Endometrial microvascular endothelial cells (primary cell): Measurements from ENCODE around the gene FXYD1. TPM values are rescaled to one million over a fixed set of nuclear protein-coding genes. Genes with fewer than 3 reads are reported as not detected.

ENCODE experiments used
- in situ Hi-C: cut with HindIII; loops from 2 replicates; pipeline ENCODE4 v1.10.0; 2017; ENCODE audit warnings: low sequenced_read_pairs, low pct_unique_long_range_greater_than_20kb; ENCODE audit errors: inconsistent ontology term
- total RNA-seq: library from RNA; depleted of rRNA; stranded (reverse); fragments of >200 nt; gene quantifications from one replicate; pipeline ENCODE4 v1.2.3, GENCODE V29; 2015; ENCODE audit errors: inconsistent ontology term

Gene FXYD1
- total RNA-seq, 1 donor from 2014 or later = not detected

DNA sequence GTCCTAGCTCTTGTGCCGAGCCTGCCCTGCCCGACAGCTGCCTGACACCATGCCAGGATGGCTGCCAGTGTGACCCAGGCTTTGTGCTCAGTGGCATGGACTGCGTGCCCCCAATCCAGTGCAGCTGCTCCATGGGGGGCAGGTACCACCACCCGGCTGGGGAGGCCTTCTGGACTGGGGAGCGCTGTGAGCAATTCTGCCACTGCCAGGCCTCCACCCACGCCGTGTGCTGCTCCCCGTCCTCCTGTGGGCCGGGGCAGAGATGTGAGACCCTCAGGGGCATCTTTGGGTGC lies 32.4 kb upstream of the FXYD1 start:
- in situ Hi-C loops = no loop called here

DNA sequence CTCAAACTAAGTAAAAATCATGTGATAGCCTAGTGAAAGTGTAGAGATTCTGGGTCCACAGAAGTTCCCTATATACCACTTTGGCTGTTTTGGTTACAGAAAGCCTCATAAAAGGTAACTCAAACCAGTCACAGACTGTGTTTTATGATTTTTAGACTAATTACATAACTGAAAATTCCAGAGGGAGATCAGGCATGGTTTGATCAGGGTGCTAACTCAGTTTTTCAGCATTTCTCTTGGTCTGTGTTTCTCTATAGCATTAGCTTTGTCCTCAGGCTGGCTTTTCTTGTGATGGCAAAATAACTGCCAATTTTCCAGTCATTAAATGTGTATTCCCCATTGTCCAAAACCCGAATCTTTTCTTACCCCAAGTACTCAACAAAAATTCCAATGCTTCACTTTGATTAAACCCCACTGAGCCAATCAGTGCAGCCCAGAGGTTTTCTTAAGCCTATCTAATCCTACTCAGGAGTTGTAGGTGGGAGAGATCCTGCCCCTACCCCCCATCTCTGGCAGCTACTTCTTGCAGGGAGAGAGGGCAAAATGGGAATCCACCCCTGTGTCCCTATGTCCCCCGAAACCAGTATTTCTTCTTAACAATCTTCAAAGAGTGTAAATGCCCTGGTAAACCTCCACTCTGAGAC lies 31.6 kb upstream of the FXYD1 start:
- in situ Hi-C loops = no loop called here

DNA sequence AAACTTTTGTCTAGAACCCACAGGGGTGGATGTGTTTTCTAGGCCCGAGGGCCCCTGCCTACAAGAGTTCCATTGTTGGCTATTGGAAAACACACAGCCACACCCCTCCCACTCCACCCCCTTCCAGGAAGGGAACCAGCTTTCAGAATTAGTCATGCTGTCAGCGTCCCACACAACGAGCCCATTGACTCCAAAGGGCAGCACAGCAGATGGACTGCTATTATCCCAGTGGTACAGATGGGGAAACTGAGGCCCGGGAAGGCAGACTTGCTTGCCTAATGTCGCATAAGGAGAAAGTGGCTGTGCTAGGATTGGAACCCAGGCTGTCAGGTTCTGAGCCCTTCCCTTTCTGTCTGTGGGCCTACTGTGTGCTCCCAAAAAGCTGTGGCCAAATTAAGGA lies 31.1 kb upstream of the FXYD1 start:
- in situ Hi-C loops = no loop called here

DNA sequence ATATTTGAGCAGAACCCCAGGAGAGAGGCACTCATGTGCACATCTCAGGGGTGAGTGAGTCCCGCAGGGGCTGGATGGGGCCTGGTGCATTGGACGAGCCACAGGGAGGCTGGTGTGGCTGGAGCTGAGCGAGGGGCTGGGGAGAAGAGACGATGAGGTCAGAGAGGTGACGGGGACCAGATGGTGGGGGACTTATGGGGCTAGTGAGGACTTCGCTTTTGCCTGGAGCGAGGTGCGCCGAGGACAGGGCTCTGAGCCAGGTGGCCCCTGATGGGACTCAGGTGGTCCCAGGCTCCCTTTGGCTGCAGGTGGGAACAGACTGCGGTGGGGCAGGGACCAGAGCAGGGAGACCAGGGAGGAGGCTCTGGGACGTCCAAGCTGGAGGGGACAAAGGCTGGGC lies 29.9 kb upstream of the FXYD1 start:
- in situ Hi-C loops = no loop called here

DNA sequence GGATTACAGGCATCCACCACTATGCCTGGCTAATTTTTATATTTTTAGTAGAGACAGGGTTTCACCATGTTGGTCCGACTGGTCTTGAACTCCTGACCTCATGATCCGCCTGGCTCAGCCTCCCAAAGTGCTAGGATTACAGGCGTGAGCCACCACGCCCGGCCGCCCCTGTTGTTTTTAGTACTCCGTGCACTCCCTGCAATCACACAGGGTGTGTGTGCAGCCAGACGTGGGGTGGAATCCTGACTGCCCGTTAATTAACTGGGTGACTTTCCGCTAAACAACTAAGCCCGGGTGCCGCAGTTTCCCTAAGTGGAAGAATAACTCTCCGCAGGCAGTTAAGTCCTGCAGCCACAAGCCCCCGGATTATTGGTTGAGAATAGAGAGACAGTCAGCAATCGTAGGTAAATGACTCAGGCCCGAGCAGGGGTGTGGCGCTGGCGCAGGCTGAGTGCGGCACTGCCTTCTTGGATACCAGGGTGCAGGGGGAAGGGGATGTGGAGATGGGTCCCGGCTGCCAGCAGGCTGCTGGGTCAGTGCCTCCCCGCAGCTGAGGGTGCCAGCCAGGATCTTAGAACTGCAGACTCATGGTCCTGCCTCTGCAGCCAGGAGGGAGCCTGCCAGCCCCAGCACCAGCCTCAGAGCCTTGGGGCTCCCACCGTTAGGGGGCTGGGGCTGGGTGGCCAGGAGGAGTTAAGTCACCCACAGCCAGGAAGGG lies 29.1 kb upstream of the FXYD1 start:
- in situ Hi-C loops = no loop called here

DNA sequence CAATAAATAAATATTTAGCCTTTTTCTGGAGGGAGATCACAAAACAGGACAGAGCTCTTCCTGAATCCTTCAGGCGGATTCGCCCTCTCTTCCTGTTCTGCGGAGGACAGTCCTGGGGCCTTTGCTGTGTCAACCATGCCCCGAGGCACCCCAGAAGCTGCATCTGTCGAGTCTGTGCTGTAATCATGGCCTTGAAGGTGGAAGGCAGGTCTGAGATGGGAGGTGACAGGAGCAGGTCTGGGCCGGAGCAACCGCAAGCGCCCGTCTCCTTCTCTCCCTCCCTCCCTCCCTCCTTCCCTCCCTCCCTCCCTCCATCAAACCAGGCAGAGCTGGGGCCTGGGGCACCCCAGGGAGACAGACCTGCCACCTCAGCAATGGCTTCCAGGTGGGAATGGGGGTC lies 27.6 kb upstream of the FXYD1 start:
- in situ Hi-C loops = no loop called here

DNA sequence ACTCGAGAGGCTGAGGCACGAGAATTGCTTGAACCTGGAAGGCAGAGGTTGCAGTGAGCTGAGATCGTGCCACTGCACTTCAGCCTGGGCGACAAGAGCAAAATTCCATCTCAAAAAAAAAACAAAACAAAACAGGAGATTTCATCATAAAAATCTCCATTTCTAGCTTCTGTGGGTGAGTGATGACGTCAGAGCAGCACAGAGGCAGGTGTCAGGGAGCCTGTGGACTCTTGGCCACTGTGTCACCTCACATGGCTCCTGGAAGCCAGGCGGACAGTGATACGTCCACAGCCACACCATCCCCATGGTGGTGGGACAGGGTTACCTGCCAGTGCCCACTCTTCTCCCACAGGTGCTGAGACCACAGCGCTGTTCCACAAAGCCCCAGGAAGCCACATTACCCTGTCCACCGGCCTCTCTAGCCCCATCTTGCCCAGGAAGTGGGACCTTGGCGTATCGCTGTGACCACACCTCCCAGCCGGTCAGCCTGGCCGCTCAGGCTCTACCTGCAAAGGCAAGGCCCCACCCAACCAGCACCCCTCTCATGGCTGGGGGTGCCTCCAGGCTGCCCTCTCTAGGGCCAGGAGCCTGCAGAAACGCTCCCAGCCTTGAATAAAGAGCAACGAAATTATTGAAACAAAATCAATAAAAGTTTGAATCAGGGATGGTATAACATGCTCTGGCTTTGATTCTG lies 25.5 kb upstream of the FXYD1 start:
- in situ Hi-C loops = no loop called here

DNA sequence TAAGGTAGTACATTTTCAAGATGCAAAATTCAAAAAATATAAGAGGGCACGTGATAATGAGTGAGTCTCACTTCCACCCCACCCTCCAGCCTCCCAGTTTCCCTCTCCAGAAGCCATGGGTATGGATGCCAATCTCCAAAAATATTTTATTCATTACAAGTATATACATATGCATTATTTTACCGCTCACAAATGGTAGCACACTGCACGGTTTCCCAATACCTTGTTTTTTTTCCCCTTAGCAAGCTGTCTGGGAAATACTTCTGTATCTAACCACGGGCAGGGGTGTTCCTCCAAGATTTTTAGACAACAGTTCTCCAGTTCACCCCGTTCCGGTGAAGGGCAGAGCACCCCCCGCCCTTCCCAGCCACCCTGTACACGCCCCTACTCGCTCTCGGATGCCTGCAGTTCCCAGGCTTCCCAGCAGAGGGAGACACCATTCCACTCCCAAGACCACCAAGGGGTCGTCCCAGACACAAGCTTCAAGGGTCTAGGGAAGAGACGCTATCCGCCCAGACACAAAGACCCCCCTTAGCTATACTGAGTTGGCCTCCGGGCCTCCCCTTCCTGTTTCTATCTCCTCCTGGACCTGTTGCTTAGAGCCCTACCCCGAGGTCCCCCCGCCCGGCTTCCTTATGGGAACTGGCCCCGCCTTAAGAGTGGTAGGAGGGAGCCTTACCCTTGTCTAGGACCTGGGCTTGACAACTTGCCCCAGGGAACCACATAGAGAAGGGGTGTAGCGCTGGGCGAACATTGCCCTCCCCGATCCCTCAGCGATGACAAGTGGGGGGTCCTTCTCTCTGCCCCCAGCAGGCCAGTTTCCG lies 24.1 kb upstream of the FXYD1 start:
- in situ Hi-C loops = no loop called here

DNA sequence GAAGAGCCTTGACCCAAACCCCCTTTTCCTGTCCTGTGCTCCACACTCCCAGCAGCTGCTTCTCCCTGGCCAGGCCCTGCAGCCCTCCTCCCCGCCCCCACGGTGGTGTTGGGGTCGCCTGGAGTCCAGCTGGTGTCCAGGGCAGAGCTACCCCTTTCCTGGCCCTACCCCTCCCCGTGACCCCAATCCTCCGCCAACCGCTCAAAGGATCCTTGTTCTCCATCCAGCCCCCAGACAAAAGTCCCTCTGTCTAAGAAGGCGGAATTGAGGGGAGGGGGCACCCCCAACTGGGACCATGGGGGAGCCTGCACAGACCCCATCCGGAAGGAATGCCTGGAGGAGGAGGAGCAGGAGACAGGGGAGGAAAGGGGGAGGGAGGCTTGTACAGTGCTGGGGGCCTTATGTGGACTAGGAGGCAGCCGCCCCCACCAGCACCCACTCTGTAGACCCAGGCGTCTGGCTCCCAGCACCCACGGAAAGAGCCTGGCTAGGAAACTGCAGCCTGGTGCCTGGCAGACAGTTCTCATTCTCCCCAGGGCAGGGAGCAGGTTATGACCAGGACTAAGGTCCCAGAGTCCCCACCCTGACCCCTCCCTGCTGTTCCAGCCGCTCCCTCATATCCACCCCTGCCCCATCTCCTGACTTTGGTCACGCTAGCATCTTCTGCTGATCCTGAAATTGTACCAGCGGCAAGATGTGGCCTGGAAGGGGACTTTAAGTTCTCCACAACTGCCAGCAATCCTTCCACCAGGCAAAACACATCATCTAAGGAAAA lies 23.3 kb upstream of the FXYD1 start, which contains the start of gene FXYD3:
TSS of gene FXYD3 (plus strand) at position 647 of the 775 bp plus-strand sequence. CDS start 3,554 bp downstream, outside the sequence.
- in situ Hi-C loops = no loop called here

DNA sequence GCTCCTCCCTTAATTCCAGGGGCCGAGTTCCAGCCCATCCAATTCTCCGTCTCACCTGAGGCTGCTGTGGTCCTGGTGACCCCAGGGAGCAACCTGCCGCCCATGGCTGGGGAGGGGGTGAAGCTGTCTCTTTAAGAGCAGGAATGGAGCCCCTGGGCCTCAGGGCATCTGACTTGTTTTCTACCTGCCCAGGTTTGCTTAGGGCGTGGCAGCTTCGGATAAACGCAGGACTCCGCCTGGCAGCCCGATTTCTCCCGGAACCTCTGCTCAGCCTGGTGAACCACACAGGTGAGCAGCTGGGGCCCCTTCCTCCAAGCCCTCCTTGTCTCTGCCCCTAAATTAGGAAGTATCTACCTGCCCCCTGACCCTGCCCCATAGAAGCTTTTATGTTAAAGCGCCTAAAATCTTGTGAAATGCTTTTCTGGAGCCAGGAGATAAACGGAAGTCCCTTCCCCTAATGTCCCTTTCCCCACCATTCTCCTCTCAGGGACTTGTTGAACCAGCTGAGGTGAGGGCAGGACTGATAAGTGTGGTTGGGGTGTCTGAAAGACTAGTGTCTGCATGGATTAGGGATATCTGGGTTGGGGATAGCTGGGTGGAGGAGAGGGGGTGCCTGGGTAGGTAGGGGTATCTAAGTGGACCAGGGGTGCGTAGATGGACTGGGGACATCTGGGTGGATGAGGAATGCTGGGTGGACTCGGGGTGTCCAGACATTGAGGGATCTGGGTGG lies 22.4 kb upstream of the FXYD1 start:
- in situ Hi-C loops = no loop called here

DNA sequence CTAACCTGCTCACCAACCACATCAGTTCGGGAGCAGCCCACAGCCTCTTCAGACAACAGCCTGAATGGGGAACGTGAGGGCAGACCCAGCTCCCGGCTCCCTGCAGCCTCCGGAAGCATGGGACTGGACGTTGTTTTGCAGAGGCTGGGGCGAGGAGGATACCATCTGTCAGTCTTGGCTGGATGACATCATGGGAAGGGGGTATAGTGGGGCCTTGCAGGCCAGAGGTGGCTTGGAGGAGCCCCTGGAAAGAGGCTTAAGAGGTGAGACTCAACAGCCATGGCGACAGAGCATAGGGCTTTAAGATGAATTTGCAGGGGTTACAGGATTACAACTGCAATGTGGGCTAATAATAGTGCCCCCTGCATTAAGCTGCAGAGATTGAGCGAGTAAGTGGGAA lies 21.5 kb upstream of the FXYD1 start:
- in situ Hi-C loops = no loop called here

DNA sequence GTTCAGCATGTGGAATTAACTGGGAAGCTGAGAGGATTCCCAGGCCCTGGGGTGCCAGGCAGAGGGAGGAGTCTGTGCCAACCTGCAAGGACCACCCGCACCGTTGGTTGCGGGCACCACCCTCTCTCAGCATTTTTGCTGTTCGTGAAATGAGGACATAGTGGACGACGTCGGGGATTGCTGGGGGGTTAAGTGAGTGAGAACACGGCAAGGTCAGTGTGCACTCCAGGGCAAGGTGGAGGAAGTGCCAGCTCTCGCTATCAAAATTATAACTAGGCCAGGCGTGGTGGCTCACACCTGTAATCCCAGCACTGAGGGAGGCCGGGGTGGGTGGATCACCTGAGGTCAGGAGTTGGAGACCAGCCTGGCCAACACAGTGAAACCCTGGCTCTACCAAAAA lies 20.8 kb upstream of the FXYD1 start:
- in situ Hi-C loops = no loop called here

DNA sequence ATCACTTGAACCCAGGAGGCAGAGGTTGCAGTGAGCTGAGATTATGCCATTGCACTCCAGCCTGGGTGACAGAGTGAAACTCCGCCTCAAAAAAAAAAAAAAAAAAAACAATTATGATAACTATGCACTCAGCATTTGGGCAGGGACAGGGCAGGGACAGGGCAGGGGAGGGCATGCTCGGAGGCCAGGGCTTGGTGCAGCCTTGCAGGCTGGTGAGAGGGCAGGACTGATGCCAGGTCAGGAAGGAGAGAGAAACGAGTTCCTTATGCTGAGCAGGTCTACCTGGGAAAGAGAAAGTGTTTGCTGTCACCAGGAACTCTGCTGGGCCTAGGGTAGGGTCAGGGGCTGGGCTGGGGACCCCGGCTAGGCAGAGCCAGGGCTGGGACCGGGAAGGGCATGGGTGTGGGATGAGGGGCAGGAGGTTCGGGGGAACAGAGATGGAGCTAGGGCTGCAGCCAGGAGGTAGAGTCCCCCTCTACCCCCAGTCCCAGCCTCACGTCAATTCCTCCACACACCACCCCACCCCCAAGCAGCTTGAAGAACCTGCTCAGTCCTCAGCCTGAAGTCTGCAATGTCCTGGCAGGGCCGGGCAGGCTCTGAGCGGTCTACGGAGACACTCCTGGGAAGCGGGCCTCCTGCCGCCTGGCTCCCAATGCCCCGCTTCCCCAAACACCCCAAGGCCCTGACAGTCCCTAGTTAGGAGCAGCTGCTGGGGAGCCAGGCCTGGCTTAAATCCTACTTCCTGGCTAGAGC lies 20.2 kb upstream of the FXYD1 start:
- in situ Hi-C loops = no loop called here

DNA sequence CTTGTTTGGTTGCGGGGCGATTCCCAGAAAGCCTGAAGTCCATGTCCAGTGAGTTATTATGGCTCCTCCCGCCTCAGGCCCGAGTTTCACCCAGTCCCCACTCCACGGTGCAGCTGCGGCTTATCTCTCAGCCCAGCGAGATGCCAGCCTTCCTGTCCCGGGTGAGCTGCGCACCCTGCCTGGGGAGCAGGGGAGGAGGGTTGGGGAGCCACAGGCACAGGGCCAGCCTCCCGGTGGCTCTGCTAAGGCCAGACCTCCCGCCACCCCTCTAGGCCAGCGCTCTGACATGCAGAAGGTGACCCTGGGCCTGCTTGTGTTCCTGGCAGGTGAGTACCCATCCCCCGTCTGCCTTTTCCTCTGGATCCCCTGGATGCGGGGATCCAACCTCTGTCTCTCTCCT lies 19.5 kb upstream of the FXYD1 start:
- in situ Hi-C loops = no loop called here

DNA sequence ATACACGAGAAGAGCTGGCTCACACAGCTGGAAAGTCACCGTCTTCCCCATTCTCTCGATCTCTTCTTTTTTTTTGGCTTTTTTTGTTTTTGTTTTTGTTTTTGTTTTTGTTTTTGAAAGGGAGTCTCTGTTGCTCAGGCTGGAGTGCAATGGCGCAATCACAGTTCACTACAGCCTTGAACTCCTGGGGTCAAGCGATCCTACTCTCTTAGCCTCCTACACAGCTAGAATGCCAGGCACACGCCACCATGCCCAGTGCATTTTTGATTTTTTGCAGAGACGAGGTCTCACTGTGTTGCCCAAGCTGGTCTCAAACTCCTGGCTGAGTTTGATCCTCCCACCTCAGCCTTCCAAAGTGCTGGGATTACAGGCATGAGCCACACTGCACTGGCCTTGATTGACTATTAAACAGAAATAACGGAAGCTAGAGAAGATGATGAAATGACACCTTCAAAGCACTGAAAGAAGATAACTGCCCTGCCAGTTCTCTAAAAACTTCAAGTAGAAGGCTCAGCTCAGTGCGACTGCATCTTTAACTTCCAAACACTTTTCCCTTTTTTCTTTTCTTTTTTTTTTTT lies 19.0 kb upstream of the FXYD1 start:
- in situ Hi-C loops = no loop called here

DNA sequence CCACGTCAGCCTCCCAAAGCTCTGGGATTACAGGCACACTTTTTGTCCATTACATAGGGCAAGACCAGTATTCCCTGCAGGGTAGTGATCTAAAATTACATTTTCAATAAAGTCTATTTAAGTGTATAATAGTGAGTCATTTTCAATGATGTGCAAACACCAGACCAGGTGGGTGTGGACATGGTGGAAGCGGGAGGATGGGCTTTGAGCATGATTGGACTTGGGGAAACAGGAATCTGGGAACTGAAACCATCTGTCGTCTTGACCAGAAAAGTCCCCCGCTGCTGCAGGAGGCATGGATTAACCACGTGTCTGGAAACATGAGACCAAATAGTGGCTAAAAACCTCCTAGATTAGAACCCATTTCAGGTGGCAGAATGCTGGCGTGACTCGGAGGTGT lies 18.1 kb upstream of the FXYD1 start:
- in situ Hi-C loops = no loop called here

DNA sequence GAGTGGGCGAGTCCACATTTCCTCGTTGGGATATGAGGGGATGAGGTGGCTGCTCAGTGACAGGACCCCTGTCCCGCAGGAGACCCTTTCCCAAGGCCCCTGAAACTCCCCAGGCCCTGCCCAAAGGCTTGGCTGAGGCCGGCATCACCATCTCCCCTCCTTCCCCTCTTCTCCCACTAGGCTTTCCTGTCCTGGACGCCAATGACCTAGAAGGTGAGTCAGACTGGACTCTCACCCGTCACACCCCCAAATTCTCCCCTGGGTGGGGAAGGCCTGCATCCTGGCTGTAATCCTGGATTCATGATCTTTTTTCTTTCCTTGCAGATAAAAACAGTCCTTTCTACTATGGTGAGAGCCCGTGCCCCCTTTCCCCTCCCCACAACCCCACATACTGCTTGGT lies 17.7 kb upstream of the FXYD1 start:
- in situ Hi-C loops = no loop called here
